ENCODE data around the gene ABCA7.

ABCA7 gene

DNA sequence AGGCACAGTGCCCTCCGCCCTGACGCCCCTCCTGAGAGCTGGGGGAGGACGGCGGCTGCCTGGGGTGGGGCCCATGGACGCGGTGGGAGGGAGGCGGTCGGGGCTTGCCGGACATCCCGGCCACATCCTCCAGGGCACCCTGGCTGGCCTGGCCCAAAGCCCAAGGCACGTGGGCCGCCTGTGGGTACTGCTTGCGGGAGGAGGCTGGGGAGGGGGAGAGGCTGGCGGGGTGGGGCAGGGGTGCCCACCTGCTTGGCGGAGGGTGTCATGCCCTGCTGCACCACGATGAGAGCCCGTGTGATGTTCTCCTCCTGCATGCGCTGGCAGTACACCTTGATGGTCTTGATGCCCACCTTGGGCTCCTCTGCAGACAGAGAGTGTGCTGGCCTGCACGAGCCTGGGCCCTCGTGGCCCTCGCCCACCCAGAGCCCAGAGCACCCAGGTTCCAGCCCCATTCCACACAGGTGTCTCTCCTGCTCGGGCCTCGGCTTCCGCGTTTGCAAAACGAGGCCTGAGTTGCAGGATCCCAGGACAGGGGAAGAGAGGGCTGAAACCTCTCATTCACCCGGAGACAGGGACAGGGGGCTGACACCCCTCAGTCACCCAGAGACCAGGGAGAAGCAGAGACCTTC is 51.8 kb downstream of the ABCA7 start:
- no peak for FAIRE-seq

DNA sequence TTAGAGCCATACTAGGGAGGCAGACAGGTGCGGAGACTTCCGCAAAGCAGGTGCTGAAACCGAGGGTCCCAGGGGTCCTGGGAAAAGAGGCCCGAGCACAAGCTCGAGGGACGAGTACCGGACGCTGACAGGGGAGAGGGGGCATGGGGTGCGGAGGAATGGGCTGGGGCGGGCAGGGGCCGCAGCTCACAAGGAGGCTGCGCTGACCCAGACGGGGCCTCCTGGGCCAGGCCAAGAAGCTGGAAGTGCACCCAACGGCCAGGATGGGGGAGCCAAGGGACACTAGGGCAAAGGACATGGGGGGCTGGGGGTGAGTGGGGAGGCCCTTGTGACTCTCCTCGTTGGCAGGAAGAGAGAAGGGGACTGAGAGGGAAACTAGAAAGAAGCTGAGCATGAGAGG is 53.4 kb downstream of the ABCA7 start:
- no peak for FAIRE-seq

DNA sequence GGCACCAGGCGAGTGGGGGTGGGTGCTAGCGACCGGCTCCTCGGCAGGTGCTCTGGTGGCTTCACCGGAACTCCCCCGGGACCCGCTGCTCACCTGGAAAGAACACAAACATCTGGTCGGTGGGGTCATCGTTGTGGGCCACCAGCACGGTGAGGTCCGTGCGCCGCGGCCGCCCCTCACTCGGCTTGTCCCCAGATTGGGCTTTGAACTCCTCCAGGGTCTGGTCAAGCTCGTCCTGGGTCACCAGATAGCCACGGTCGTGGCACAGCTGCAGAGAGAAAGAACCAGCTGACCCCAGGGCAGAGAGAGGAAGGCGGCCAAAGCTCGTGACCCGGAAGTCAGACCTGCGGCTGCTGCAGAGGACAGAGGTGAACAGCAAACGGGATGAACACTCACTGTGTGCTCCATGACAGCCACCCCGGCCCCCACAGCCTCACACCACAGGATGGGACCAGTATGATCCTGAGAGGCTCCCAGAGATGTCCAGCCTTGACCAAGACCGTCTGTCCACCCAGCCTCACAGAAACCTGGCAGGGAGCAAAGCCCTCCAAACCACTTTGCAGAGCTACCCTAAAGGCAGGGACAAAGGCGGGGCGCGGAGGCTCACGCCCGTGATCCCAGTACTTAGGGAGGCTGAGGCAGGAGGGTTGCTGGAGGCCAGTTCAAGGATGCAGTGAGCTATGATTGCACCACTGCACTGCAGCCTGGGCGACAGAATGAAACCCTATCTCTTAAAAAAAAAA is 54.1 kb downstream of the ABCA7 start:
- FAIRE-seq: no peak

DNA sequence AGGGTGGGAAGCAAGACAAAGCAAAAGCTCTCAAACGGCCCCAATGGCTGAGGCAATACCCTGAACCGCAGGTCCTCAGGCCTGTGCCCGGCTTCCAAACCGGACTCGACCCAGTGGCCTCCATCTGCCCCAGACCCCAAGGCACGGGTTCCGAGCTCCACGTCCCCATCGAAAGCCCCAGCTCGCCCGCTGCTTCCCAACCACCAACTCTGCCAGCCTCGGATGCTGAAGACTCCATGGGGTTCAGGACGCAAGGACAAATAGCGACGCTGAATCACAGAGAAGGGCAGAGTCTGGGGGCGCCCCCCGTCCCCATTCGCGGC is 54.7 kb downstream of the ABCA7 start:
- no peak for FAIRE-seq

DNA sequence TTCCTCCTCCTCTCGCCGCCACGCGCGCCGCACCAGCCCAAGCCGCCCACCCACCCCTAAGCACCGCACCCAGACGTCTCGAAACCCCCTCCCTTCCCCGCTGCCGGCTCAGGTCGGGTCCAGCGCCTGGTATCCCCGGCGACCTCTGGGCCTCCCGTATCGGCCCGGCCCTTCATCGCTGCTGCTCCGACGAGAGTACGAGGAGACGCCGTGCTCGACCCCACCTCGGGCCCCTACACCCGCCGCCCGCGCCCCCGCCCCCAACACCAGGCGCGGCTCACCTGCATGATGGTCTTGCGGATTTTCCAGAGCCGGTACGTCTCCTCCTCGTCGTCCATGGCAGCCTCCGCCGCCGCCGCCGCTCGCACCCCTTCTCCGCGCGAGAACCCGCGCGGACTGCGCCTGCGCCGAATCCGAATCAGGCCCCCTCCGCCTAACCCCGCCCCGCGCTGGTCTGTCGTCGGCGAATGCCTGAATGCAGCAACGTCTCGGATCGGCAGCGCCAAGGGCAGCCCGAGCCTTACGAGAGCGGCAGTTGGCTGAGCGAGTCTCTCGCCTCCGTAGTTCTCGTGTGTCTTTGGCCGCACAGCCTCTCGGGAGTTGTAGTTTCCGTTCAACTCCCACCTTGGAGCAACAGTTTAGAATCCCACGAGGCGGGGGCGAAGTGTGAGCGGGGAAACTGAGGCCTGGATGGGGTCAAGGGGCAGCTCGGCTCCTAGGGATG is 55.2 kb downstream of the ABCA7 start, which contains the start of gene POLR2E:
POLR2E (minus strand) TSS at position 398 of the 724 bp plus-strand sequence; CDS start at position 338, 60 bp downstream.
- FAIRE-seq: peak; percentile 94

DNA sequence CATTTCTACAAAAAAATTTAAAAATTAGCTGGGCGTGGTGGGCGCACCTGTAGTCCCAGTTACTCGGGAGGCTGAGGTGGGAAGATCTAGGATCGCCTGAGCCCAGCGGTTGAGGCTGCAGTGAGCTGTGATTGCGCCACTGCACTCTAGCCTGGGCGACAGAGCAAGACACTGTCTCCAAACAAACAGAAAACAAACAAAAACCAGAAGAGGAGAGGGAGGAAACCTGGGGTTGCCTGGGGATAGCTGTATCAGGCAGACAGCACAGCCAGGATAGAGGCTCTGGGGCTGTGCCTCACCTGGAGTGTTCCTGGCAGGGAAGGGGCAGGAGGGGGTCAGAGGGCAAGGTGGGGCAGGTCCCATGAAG is 57.9 kb downstream of the ABCA7 start:
- FAIRE-seq: no peak

DNA sequence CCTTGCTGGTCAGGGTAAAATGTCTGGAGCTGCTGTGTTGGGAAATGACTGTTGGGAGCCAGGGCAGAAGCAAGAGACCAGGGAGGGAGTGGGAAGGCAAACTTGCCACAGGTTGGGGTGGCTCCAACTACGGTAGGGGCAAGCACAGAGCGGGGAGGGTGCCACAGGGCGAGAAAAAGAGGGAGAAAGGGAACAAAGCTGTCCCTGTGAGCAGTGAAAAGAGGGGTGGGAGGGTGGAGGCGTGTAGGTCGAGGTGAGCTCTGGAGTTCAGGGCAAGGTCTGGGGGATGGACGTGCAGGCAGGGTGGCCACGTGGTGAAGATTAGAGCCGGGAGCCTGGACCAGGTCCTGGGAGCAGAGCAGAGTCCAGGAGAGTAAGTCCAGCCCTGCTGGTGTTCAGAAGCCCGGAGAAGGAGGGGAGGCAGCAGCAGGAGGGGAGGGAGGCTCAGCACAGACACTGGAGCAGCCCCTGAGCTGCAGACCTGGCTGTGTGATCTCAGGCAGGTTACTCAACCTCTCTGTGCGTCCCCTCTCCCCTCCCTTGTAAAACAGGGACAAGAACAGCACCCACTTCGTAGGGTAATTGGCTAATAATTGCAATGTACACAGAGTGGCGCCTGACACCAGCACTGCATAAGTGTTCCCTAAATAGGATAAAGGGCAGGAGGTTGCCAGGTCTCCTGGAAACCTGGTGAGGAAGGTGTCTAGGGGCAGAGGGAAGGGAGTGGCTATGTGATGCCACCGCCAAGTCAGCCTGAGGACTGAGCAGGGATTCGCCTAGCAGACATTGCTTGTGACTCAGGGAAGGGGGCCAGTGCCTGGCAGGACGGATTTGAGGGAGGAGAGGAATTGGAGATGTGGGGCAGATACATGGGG is 58.5 kb downstream of the ABCA7 start:
- no peak for FAIRE-seq

DNA sequence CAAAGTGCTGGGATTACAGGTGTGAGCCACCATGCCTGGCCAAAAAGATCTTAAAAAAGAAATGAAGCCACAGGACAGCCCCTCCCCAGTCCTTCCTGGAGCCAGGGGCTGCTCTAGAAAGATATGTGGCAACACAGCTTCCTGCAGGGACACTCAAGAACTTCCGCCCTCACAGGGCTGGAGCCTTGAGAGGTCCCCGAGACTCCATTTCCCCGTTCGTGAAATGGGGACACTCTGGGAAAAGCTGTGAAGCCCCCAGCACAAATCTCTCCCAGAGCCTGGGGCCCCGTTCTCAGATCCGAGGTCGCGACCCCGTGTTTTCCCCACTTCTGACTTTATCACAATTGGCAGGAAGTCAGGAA is 61.4 kb downstream of the ABCA7 start:
- no peak for FAIRE-seq

DNA sequence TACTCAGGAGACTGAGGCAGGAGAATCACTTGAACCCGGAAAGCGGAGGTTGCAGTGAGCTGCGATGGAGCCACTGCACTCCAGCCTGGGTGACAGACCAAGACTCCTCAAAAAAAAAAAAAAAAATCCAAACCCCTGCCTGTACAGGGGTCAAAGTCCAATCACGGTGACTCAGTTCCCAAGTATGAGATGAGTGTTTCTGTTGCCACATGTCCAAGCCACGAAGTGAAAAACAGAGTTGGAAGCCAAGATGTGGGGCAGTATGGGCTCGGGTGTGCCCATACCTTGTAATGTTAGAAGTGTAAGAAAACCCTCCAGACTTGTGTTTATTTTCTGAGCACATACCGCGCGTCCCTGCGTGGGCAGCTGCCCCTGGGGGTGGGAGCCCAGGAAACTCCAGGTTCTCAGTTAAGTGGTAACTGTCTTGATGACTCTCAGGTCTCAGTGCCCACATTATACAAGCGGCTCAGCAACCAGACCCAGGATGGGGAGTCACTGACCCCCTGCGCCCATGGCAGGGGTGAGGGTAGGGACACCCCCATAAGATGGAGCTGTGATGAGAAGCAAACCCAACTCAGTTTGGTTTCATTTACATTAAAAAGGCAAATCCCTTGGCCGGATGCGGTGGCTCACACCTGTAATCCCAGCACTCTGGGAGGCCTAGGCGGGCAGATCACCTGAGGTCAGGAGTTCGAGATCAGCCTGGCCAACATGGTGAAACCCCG is 62.7 kb downstream of the ABCA7 start:
- no peak for FAIRE-seq

DNA sequence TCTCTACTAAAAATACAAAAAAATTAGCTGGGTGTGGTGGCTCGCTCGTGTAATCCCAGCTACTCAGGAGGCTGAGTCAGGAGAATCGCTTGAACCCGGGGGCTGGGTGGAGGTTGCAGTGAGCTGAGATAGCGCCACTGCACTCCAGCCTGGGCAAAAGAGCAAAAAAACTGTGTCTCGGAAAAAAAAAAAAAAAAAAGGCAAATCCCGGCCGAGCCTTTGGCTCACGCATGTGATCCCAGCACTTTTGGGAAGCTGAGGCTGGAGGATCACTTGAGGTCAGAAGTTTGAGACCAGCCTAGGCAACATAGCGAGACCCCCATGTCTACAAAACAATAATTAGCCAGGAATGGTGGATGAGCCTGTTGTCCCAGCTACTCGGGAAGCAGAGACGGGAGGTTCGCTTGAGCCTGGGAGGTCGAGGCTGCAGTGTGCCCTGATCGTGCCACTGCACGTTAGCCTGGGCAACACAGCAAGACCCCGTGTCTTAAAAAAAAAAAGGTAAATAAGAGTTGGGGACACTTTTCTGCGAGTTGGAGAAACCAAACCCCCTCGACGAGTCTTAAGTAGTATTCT is 63.3 kb downstream of the ABCA7 start:
- no peak for FAIRE-seq

DNA sequence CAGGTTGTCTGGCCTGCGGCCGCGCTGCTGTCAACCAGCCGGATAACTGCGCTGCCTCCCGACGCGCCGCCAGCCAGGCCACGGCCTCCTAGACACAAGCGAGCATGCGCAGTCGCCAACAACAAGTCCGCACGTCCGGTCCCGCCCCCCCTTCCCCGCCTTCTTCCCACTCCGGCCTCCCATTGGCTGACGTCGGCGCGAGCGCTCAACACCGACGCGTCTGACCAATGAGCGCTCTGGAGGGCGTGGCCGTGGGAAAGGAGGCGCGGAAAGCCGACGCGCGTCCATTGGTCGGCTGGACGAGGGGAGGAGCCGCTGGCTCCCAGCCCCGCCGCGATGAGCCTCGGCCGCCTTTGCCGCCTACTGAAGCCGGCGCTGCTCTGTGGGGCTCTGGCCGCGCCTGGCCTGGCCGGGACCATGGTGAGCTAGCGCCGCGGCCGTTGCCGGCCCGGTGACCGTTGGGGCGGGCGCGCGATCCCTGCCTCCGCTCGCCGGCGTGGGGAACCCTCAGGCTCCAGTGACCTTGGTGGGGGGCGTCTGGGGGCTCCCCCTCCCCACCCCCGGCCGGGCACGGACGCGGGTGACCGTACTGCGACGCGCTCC is 63.9 kb downstream of the ABCA7 start, which contains the start of gene GPX4:
GPX4 (plus strand) TSS at position 287 of the 603 bp plus-strand sequence; CDS start at position 337, 50 bp downstream.
- peak; percentile 94 for FAIRE-seq

DNA sequence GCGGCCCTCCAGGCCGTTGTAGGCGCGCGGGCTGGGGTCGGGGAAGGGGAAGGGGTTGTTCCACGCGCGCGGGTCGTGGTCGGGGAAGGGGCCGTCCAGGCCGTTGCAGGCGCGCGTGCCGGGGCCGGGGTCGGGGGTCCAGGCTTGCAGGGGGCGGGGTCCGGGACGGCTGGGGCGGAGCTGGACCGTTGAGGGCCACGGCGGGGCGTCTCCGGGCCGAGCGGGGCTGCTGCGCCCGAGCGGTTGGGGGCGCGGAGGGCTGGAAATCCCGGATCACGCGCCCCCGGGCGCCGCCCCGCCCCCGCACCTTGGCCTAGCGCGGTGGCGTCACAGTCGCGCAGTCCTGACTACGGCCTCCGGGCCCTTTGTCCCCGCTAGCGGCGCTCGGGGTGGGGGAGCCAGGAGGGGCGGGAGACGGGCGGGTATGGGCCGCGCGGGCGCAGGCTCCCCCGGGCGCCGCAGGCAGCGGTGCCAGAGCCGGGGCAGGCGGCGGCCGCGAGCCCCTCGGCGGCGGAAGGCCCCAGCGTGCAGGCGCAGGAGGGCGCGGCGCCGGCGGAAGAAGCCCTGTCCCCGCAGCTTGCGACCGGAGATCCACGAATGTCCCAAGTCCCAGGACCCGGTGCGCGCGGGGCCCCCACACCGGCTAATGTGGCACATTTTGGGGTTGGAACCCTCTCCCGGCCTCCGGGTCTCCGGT is 64.6 kb downstream of the ABCA7 start:
- FAIRE-seq: no peak

DNA sequence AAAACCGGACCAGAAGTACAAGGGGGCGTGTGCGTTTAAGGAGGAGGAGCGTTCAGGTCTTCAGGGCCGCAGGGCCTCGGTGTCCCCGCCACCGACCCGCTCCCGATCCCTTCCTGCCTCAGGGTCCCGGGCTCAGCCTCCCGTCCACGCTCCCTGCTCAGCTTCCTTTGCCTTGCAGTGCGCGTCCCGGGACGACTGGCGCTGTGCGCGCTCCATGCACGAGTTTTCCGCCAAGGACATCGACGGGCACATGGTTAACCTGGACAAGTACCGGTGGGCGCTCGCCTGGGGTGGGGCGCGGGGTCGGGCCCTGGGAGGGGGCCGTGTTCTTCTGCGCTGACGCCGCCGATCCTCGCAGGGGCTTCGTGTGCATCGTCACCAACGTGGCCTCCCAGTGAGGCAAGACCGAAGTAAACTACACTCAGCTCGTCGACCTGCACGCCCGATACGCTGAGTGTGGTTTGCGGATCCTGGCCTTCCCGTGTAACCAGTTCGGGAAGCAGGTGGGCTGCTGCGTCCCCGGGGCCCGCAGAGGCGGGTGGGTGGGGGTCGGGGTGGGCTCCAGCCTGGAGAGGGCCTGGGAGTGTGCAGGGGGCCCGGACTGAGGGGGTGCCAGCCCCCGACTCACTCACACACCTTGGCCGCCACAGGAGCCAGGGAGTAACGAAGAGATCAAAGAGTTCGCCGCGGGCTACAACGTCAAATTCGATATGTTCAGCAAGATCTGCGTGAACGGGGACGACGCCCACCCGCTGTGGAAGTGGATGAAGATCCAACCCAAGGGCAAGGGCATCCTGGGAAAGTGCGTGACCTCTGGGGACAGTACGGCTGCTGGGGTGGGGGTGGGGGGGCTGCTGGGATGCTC is 65.3 kb downstream of the ABCA7 start:
- FAIRE-seq: no peak

DNA sequence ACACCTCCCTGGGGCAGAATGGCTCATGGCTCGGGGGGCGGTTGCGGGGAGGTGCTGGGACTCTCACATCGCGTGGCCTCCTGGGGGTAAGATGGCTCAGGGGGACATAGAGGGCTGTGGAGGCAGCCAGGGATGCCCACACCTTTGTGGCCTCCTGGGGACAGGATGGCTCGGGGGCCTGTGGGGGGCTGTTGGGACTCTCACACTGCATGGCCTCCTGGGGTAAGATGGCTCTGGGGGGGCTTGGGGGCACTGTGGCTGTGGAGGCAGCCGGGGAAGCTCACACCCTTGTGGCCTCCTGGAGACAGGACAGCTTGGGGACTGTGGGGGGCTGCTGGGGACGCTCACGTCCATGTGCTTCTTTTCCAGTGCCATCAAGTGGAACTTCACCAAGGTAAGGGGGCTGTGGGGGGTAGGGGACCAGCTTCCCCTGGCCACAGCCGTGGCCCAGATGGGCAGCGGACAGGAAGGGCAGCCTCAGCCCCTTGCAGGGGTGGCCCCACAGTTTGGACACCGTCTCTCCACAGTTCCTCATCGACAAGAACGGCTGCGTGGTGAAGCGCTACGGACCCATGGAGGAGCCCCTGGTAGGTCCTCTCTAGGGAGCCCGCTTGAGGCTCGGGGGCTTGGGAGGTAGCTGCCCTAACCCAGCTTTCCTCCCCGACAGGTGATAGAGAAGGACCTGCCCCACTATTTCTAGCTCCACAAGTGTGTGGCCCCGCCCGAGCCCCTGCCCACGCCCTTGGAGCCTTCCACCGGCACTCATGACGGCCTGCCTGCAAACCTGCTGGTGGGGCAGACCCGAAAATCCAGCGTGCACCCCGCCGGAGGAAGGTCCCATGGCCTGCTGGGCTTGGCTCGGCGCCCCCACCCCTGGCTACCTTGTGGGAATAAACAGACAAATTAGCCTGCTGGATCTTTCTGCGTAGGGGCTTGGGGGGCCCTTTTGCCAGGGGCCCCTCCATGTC is 66.2 kb downstream of the ABCA7 start:
- no peak for FAIRE-seq

DNA sequence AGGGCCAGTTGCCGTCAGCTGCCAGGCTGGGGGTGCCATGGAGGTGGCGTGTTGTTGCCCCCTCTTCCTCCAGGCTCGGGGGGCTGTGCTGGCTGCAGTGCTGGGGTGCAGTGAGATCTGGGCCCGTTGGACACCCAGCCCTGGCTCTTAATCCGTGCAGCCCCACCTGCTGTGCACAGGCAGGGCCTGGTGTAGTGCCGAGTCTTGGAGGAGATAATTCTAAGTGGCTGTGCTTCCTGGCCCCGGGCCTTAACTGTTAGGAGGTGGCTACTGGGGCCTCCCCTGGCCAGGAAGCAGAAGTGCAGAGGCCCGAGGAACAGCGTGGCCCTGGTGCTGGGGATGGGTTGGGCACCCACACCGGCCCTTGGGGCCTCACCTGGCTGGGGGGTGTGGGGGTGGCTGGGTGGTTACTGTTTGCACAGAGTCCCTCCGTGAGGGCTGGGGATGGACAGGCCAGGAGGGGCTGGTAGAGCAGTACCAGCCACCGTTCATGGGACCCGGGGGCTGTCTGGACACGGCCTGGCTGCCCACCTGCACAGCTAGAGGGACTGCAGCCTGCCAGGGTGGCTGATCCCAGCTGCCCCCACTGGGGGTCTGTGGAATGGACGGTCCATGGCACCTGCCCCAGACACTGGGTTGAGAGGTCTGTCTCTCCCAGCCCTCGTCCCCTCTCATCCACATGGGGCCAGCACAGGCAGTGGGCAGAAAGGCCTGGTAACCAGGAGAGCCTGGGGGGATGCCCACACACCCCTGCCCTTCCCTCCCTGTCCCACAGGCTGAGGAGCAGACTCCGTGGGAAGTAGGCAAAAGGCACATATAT is 67.1 kb downstream of the ABCA7 start:
- FAIRE-seq: no peak

DNA sequence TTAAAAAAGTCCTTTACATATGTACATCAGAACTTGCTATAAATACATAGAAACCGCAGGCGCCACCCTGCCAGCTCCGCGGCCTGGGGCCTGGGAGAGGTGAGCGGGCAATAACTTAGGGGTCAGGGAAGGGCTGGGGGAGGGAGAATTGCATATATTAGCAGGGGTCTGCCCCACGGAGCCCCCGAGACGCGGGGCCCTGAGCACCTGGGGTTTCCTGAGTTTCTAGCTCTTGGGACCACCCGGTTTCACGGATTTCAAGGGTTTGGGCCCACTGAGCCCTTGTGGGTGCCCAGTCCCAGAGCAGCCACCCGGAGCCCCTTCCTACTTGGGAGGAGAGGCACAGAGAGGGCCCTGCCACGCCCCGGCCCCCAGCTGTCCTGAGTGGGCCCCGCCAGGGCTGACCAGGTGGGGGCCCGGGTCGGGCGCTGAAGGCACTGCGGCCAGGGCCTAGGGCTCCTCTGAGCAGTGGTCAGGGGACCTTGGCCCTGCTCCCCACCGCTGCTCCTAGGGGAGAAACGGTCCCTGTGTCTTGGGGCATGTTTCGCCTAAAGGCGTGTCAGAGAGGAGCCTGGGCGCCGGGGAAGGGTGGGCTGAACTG is 67.9 kb downstream of the ABCA7 start:
- FAIRE-seq: no peak

DNA sequence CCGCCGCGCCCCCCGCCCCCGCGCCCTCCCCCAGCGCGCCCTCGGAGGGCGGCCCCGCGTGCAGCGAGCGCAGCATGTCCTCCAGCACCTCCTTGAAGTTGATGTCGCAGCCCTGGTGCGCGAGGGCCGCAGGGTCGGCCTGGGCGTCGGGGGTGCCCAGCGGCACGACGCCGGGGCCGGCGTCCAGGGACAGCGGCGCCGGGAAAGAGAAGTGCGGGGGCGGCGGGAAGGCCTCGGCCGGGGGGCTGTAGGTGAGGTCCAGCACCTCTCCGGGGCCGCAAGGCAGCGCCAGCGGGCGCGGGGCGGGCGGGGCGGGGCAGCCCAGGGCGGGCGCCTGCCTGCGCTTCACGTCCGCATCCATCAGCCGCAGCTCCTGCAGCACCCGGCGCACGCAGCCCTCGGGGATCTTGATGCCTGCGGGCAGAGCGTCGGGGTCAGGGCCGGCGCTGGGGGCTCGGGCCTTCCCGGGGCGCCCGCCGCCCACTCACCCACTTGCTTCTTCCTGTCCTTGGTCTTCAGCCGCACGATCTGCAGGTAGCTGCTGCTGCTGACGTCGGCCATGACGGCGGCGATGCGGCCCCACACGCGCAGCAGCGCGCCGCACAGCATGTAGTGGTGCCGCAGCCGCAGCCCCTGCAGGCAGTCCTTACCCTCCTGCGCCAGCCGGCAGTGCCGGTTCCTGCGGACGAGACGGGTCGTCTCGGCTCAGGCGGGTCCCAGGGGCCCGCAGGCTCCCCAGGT is 68.6 kb downstream of the ABCA7 start:
- FAIRE-seq: no peak

All from A204.1 (cell line).